Measurements from ENCODE around the gene MRC1. TPM values are rescaled to one million over a fixed set of nuclear protein-coding genes. Genes with fewer than 3 reads are reported as not detected.

MRC1 gene
- total RNA-seq, 1 donor from 2014 or later, result 0.11 TPM

DNA sequence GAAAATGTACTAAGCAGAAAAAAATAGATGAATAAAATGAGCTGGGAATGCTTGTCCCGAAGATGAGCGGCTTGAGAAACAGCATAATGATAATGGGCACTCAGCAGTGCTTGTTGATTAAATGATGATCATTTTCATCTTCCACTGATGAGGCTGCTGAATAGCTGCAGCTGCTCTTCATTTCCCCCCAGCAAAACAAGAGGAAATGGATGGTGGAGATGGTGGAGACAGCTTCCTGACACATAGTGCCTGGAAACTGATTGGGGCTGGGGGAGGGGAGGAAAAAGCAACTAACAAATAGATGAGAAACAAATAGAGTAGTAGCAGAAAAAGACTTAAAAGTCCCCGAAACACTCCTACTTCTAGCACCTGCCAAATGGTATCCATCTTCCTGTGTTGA lies 41.4 kb downstream of the MRC1 start:
- CTCF ChIA-PET, result no interaction called here
- peaks cover 3% of the 10 kb centered on the region for H3K27me3 Mint-ChIP-seq
- TF ChIP-seq CTCF (IDR thresholded peaks at IDR 0.05), result no peak
- no peak overlapping the region for H3K27ac Mint-ChIP-seq
- H3K4me3 Mint-ChIP-seq, result no peak overlapping the region
- H3K4me1 Mint-ChIP-seq, result no peaks in the 10 kb centered on the region
- DNase-seq (no peak), ATAC-seq (ENCODE audit: low read depth) (no peak)
- intact Hi-C loops (cut with micrococcal nuclease), result no loop called here
- H3K9me3 Mint-ChIP-seq, result no peaks in the 10 kb centered on the region
- POLR2A ChIA-PET, result interaction anchor here (0.6 kb wide), 1 partner anchor 105 kb away, joined by 6 read pairs; no protein-coding TSS in a partner anchor
- H3K36me3 Mint-ChIP-seq (ENCODE audit: low read depth), result no peaks in the 10 kb centered on the region

- TF ChIP-seq CTCF (IDR thresholded peaks at IDR 0.05), result no peak
- intact Hi-C loops (cut with micrococcal nuclease), result no loop called here
- ATAC-seq (ENCODE audit: low read depth), result no peak
- no peak overlapping the region for H3K4me3 Mint-ChIP-seq
- no peak for DNase-seq
- no peaks in the 10 kb centered on the region for H3K9me3 Mint-ChIP-seq
- POLR2A ChIA-PET, result no interaction called here
- CTCF ChIA-PET, result no interaction called here
- no peaks in the 10 kb centered on the region for H3K36me3 Mint-ChIP-seq (ENCODE audit: low read depth)
- peaks cover 3% of the 10 kb centered on the region for H3K27me3 Mint-ChIP-seq
- no peaks in the 10 kb centered on the region for H3K4me1 Mint-ChIP-seq
- H3K27ac Mint-ChIP-seq, result no peak overlapping the region
Observed at GRCh38 chr10:17851611-17852010, 42.5 kb downstream of the MRC1 start.

DNA sequence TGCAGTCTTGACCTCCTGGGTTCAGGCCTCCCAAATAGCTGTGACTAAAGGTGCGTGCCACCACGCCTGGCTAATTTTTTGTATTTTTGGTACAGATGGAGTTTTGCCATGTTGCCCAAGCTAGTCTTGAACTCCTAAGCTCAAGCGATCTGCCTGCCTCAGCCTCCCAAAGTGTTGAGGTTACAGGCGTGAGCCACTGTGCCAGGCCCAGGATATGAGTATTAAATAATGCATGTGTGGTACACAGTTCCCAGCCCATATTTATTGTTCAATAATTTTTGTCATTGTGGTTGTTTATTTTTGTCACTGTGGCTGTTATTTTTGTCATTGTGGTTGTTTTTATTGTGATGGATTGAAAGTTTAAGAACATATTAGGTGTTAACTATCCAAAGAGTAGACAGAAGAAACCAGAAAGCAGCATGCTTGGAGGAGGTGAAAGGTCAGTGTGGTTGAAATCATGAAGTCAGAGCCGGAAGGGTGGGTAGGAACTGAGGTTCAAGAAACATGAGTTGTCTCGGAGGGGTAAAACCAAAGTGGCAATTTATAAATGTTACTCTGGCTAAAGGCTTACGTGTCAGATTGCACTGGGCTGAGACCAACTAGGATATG lies 45.0 kb downstream of the MRC1 start:
- no peaks in the 10 kb centered on the region for H3K9me3 Mint-ChIP-seq
- no peaks in the 10 kb centered on the region for H3K36me3 Mint-ChIP-seq (ENCODE audit: low read depth)
- TF ChIP-seq CTCF (IDR thresholded peaks at IDR 0.05), result no peak
- ChIA-PET CTCF (no interaction called here), POLR2A (no interaction called here)
- intact Hi-C loops (cut with micrococcal nuclease), result no loop called here
- no peak overlapping the region for H3K27ac Mint-ChIP-seq
- peaks cover 3% of the 10 kb centered on the region for H3K27me3 Mint-ChIP-seq
- ATAC-seq (ENCODE audit: low read depth) (no peak), DNase-seq (no peak)
- H3K4me1 Mint-ChIP-seq, result no peaks in the 10 kb centered on the region
- no peak overlapping the region for H3K4me3 Mint-ChIP-seq

DNA sequence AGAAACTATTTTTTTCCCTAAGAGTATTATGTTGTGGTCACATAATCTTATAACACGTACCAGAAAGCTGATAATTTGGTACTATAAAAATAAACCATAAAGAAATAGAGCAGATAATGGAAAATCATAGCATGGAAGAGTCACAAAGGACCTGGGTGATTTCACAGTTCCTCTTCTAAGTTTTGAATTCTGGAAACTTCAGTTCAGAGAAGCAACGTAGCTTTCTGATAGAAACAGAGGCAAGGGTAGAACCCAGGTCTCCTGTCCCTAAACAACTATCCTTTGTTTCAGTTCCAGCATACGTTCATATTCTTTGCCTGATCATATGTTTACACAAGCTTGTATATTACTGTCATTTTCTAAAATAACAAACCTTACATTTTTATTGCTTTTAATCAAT lies 47.9 kb downstream of the MRC1 start:
- CTCF ChIA-PET, result interaction anchor here (1.2 kb wide), 1 partner anchor 9 kb away, joined by 3 read pairs; no protein-coding TSS in a partner anchor

More for the DNA sequence above, 47.9 kb downstream of the MRC1 start:
- H3K9me3 Mint-ChIP-seq, result no peaks in the 10 kb centered on the region
- H3K4me3 Mint-ChIP-seq, result no peak overlapping the region
- TF ChIP-seq CTCF (IDR thresholded peaks at IDR 0.05), result no peak
- H3K27me3 Mint-ChIP-seq, result peaks cover 2% of the 10 kb centered on the region
- H3K36me3 Mint-ChIP-seq (ENCODE audit: low read depth), result no peaks in the 10 kb centered on the region
- peaks cover 4% of the 10 kb centered on the region for H3K4me1 Mint-ChIP-seq
- intact Hi-C loops (cut with micrococcal nuclease), result no loop called here
- DNase-seq (no peak), ATAC-seq (ENCODE audit: low read depth) (no peak)
- POLR2A ChIA-PET, result no interaction called here
- no peak overlapping the region for H3K27ac Mint-ChIP-seq
